Gastroesophageal sphincter (tissue), 4 donors: ENCODE measurements around the gene TCEANC2. TPM values are rescaled to one million over a fixed set of nuclear protein-coding genes. Genes with fewer than 3 reads are reported as not detected.

Source experiments
- ATAC-seq: fragments of 150-250 bp; one replicate; pipeline ENCODE4 v1.9.1; 2016; ENCODE audit warnings: mild to moderate bottlenecking, moderate library complexity
- H3K27ac ChIP-seq, 4 donors: fragments of 200-600 bp; sonication (generic) in 3 of 4; 1 replicate in 3 of 4; 2 replicates in 1 of 4; pipeline ENCODE4 v1.5.1; 2016 to 2019
- H3K27me3 ChIP-seq: fragments of 200-600 bp; sonication (generic); one replicate; pipeline ENCODE4 v1.5.1; 2019
- H3K36me3 ChIP-seq, 2 donors: fragments of 200-600 bp; sonication (generic); one replicate each; pipeline ENCODE4 v1.5.1; 2019; ENCODE audit warnings: control low read depth in 1 of 2
- H3K4me1 ChIP-seq, 3 donors: fragments of 200-600 bp; sonication (generic); 1 replicate in 2 of 3; 2 replicates in 1 of 3; pipeline ENCODE4 v1.5.1; 2016 to 2019; ENCODE audit warnings: control low read depth in 2 of 3
- H3K4me3 ChIP-seq, 2 donors: fragments of 200-600 bp; sonication (generic); one replicate each; pipeline ENCODE4 v1.5.1; 2019; ENCODE audit warnings: mild to moderate bottlenecking in 1 of 2, moderate library complexity in 1 of 2
- H3K9me3 ChIP-seq, 3 donors: fragments of 200-600 bp; sonication (generic); one replicate each; pipeline ENCODE4 v1.5.1; 2017 to 2019; ENCODE audit warnings: control low read depth in 2 of 3
- EP300 ChIP-seq: sonication (generic); formaldehyde crosslinking; IDR thresholded peaks from one replicate; pipeline ENCODE4 v1.6.1; 2017; ENCODE audit warnings: antibody characterized with exemption, mild to moderate bottlenecking
- POLR2A ChIP-seq, 2 donors: fragments of 450-650 bp; IDR thresholded peaks; one replicate each; pipeline ENCODE4 v1.6.1; 2017; ENCODE audit warnings: antibody characterized with exemption in 2 of 2, mild to moderate bottlenecking in 2 of 2, moderate library complexity in 1 of 2
- POLR2AphosphoS5 ChIP-seq: sonication (generic); formaldehyde crosslinking; IDR thresholded peaks from one replicate; pipeline ENCODE4 v1.6.1; 2017; ENCODE audit warnings: antibody characterized with exemption
- WGBS, 2 donors: methylation state at CpG; one replicate each; pipeline ENCODE4 v1.1.5; 2018; ENCODE audit warnings: low coverage in 1 of 2; 5-methylcytosine and 5-hydroxymethylcytosine counted together
- total RNA-seq, 4 donors: library from RNA; depleted of rRNA; stranded (reverse); fragments of >200 nt; gene quantifications; one replicate each; pipeline ENCODE4 v1.1.0, GENCODE V29; 2016
- TF ChIP-seq, protein P1 (sequence below), 4 experiments: fragments of 200-600 bp in 2 of 4; fragments of 450-650 bp in 2 of 4; sonication (generic) in 1 of 4; IDR thresholded peaks; one replicate each; pipeline ENCODE4 v1.5.1; 2017 to 2019; ENCODE audit warnings: antibody characterized with exemption in 4 of 4, mild to moderate bottlenecking in 2 of 4, moderate library complexity in 2 of 4

The TCEANC2 gene
- total RNA-seq, 4 donors from 2014 or later = 3.6 to 10.2 (median 9.1) TPM

DNA sequence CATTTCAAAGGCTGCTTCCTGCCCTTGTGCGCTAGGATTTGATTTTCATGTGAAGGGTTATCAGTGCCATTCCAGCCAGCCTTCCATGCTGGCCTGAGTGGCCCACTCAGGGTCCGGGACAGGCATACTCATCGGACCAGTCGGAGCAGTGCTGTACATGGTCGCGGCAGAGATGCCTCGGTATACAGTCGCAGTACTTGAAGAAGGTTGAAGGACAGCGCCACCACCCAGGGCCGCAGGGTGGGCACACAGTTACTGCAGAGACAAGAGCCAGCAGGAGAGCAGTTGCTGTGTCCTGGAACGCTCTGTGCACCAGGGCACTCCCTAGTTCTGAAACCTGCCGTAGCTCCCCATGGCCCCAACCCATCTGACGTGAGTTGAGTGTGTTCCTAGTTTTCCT is 44.5 kb upstream of the TCEANC2 start:
- H3K27ac ChIP-seq = no peak overlapping the region
- WGBS, 2 donors = 55 to 85% methylated on average over 4 of the region's 13 CpGs
- no peaks in the 10 kb centered on the region for H3K4me1 ChIP-seq
- H3K36me3 ChIP-seq = no peaks in the 10 kb centered on the region
- TF ChIP-seq POLR2A (IDR thresholded peaks at IDR 0.05) = no peak
- no peak overlapping the region for H3K4me3 ChIP-seq
- peaks cover 18% of the 10 kb centered on the region for H3K27me3 ChIP-seq
- ATAC-seq = no peak
- no peaks in the 10 kb centered on the region for H3K9me3 ChIP-seq

DNA sequence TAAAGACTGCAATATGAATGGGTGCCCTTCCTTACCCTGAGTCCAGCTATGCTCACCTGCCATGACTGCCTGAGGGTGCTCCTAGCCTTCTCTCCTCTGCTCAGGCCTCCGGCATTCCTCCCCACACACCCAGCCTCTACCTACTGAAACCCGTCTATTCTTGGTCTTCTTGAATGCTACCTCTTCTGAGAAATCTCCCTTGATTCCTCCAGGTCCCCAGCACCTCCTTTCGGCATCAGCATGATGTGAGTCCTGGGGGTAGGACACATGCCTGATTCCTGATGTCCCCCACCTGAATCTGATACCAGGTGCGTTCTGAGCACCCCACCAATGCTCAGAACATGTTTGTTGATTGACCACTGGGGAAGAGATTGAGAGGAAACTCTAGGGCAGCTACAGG is 44.0 kb upstream of the TCEANC2 start:
- TF ChIP-seq POLR2A (IDR thresholded peaks at IDR 0.05) (no peak), POLR2AphosphoS5 (no peak), EP300 (no peak)
- TF ChIP-seq, protein P1, sequence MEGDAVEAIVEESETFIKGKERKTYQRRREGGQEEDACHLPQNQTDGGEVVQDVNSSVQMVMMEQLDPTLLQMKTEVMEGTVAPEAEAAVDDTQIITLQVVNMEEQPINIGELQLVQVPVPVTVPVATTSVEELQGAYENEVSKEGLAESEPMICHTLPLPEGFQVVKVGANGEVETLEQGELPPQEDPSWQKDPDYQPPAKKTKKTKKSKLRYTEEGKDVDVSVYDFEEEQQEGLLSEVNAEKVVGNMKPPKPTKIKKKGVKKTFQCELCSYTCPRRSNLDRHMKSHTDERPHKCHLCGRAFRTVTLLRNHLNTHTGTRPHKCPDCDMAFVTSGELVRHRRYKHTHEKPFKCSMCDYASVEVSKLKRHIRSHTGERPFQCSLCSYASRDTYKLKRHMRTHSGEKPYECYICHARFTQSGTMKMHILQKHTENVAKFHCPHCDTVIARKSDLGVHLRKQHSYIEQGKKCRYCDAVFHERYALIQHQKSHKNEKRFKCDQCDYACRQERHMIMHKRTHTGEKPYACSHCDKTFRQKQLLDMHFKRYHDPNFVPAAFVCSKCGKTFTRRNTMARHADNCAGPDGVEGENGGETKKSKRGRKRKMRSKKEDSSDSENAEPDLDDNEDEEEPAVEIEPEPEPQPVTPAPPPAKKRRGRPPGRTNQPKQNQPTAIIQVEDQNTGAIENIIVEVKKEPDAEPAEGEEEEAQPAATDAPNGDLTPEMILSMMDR (IDR thresholded peaks at IDR 0.05) = no peak
- H3K27ac ChIP-seq = no peak overlapping the region
- H3K9me3 ChIP-seq = no peaks in the 10 kb centered on the region
- H3K4me3 ChIP-seq = no peak overlapping the region
- no peak for ATAC-seq
- peaks cover 24% of the 10 kb centered on the region for H3K27me3 ChIP-seq
- WGBS, 2 donors = 46% methylated on average over 2 of the region's 4 CpGs; no CpG with 5 or more reads in 1 of the 2 donors
- no peaks in the 10 kb centered on the region for H3K4me1 ChIP-seq
- no peaks in the 10 kb centered on the region for H3K36me3 ChIP-seq

DNA sequence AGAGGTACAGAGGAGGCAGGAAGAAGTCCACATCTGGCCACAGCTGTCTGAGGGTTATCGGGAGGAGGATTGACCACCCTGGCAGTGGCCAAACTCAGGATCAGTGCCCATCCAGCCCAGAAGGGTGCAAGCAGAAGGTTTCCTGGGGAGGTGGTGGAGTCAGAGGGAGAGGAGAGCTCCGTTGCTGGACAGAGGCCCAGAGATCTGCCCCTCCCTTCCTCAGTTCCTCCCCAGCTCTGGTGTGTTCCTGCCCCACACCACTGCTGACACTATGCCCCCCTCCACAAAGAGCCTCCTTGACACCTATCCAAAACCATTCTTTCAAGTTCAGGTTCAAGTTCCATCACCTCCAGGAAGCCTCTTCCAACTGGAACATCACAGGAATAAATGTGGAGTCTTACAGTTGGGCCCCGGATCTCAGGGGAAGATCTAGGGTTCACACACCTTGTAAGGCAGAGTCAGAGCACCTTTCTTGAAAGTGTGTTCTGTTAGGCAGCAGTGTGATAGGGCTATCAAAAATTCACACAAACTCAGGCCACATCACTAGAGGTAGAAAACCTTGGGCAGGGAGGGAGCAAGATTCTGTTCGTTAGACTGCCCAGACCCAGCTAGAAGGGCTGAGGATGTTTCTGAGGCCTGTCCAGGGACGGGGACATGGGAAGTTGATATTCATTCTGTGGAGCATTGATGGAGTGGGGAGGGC is 42.8 kb upstream of the TCEANC2 start:
- 53% methylated on average over 2 of the region's 5 CpGs for WGBS, 2 donors
- no peak for TF ChIP-seq POLR2AphosphoS5
- Histone ChIP-seq H3K27ac (no peak overlapping the region), H3K4me1 (no peaks in the 10 kb centered on the region), H3K4me3 (no peak overlapping the region), H3K36me3 (no peaks in the 10 kb centered on the region), H3K27me3 (peaks cover 28% of the 10 kb centered on the region), H3K9me3 (no peaks in the 10 kb centered on the region)
- no peak for ATAC-seq

DNA sequence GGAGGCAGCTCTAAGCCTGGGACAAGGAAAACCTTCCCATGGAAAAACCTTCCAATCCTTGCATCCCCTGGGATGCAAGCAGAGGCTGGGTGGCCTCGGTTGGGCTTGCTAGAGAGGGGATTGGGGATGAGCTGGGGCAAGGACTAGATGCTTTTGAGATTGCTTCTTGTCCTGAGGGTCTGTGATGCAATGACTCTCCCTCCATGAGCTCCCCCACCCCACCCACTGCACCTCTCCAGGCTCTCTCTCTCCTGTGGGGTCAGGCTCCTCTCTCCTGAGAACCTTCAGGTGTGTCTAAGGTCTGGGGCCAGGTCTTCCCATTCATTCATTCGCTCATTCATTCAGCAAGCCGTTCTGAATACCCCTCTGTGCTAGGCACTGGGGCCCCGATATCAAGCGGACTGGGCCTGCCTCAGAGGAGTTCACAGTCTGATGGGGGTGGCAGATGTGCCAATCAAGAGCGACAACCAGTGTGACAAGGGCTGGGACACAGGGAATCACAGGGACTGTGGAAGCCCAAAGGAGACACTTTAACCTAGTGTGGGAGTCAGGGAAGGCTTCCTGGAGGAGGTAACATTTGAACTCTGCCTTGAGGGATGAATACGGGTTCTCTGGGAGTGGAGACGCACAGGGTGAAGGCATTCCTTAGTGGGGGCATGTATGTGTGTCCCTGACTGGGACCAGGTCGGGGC is 41.9 kb upstream of the TCEANC2 start:
- WGBS, 2 donors = 65 to 88% methylated on average over 3 to 4 of the region's 9 CpGs
- ATAC-seq = no peak
- Histone ChIP-seq H3K36me3 (no peaks in the 10 kb centered on the region), H3K4me3 (no peak overlapping the region), H3K27me3 (peaks cover 36% of the 10 kb centered on the region), H3K9me3 (no peaks in the 10 kb centered on the region), H3K4me1 (no peaks in the 10 kb centered on the region), H3K27ac (no peak overlapping the region)
- TF ChIP-seq POLR2AphosphoS5 (no peak), EP300 (no peak), POLR2A (IDR thresholded peaks at IDR 0.05) (no peak)
- TF ChIP-seq, protein P1 (IDR thresholded peaks at IDR 0.05) = no peak

DNA sequence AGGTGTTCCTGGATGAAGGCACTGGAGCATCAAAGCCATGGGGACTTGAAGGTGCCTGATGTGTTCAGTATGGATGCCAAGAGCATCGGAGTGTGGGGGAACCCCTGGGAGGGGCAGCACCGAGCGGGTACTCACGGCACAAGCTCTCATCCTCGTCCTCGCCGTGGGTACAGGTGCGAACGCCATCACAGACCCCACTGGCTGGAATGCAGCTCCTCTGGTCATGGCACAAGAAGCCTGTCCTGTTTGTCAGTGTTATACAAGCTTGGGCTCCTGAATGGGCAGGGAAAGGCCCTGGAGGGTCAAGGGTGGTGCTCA is 41.4 kb upstream of the TCEANC2 start:
- Histone ChIP-seq H3K36me3 (no peaks in the 10 kb centered on the region), H3K4me3 (no peak overlapping the region), H3K9me3 (no peaks in the 10 kb centered on the region), H3K27me3 (peaks cover 36% of the 10 kb centered on the region), H3K4me1 (no peaks in the 10 kb centered on the region), H3K27ac (no peak overlapping the region)
- no peak for ATAC-seq
- TF ChIP-seq EP300 = no peak
- TF ChIP-seq POLR2AphosphoS5 = no peak
- TF ChIP-seq, protein P1 (IDR thresholded peaks at IDR 0.05) = no peak
- TF ChIP-seq POLR2A (IDR thresholded peaks at IDR 0.05) = no peak
- WGBS, 2 donors = 60% methylated on average over 3 of the region's 9 CpGs; no CpG with 5 or more reads in 1 of the 2 donors

DNA sequence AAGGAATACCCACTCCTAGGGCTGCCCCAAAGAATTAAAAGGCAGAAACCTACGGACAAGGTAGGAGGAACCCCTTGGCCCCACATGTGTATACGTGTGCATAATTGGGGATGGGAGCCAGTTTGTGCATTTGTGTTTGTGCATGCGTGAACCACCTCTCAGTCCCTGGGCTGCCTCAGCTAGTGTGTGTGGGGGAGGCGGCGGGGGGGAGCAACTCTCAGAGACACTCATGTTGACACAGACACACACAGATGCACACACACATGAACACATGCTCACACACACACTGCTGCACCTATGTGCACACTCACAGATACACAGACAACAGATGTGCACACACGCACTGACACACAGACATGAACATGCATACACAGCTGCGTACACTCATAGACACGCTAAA is 40.5 kb upstream of the TCEANC2 start:
- Histone ChIP-seq H3K27me3 (peaks cover 34% of the 10 kb centered on the region), H3K9me3 (no peaks in the 10 kb centered on the region), H3K4me1 (no peaks in the 10 kb centered on the region), H3K36me3 (no peaks in the 10 kb centered on the region), H3K4me3 (no peak overlapping the region), H3K27ac (no peak overlapping the region)
- ATAC-seq = no peak
- WGBS, 2 donors = 67 to 69% methylated on average over 2 to 3 of the region's 8 CpGs
- TF ChIP-seq, protein P1 (IDR thresholded peaks at IDR 0.05) = no peak
- TF ChIP-seq EP300 = no peak
- TF ChIP-seq POLR2AphosphoS5 = no peak
- no peak for TF ChIP-seq POLR2A (IDR thresholded peaks at IDR 0.05)
